ENCODE measurements around the gene CLGN. TPM values are rescaled to one million over a fixed set of nuclear protein-coding genes. Genes with fewer than 3 reads are reported as not detected.

Gene CLGN
- total and polyA plus RNA-seq, 2 of the 13 experiments (the other 11 are each of a cell fraction or from before 2014, with no cell fraction given): 7.2 to 17.0 TPM

GRCh38 chr4:140427106-140427918 is at the start of gene CLGN (continued):
- TF ChIP-seq FOXP1 (IDR thresholded peaks at IDR 0.05) (no peak), FOXP1 (CRISPR knock-in tag; IDR thresholded peaks at IDR 0.05) (no peak), ZMYM2 (CRISPR knock-in tag; IDR thresholded peaks at IDR 0.05) (no peak), SMARCC2 (IDR thresholded peaks at IDR 0.05) (no peak), SCMH1 (CRISPR knock-in tag; IDR thresholded peaks at IDR 0.05; ENCODE audit: borderline replicate concordance) (no peak), ZXDC (CRISPR knock-in tag; IDR thresholded peaks at IDR 0.05) (peak; percentile 67; the same call in 1 of the 2 replicates), NCOA5 (CRISPR knock-in tag; IDR thresholded peaks at IDR 0.05) (no peak), ARID5B (CRISPR knock-in tag; IDR thresholded peaks at IDR 0.05) (peak; percentile 11), HMGXB3 (CRISPR knock-in tag; IDR thresholded peaks at IDR 0.05; ENCODE audit: borderline replicate concordance) (no peak; the same call in 1 of the 2 replicates), CERS6 (CRISPR knock-in tag; IDR thresholded peaks at IDR 0.05) (no peak), AKNA (CRISPR knock-in tag; IDR thresholded peaks at IDR 0.05; ENCODE audit: borderline replicate concordance) (no peak)
